Measurements from ENCODE around the gene ZNF568.

The ZNF568 gene

GRCh38 chr19:36915992-36916830 lies at the start of gene ZNF568, which contains the start of gene ZNF829:
Gene ZNF568, plus strand, starts transcription at chr19:36916332. Its CDS starts 6,439 bp downstream, at chr19:36922771.
Gene ZNF829, minus strand, starts transcription at chr19:36916291. Its CDS starts 1,124 bp downstream, at chr19:36915167.
- peak; percentile 91 for DNase-seq (ENCODE audit: low spot score)

- no peak for DNase-seq (ENCODE audit: low spot score)
These were observed 38.9 kb upstream of the ZNF568 start for GRCh38 chr19:36876993-36877938.

GRCh38 chr19:36891768-36892357 lies 24.3 kb upstream of the ZNF568 start:
- DNase-seq (ENCODE audit: low spot score), result no peak

- no peak for DNase-seq (ENCODE audit: low spot score)
These were observed 21.2 kb upstream of the ZNF568 start for GRCh38 chr19:36894849-36895383.

- no peak for DNase-seq (ENCODE audit: low spot score)
These were observed 17.7 kb upstream of the ZNF568 start for GRCh38 chr19:36898422-36898821.

GRCh38 chr19:36916991-36917390 lies 859 bp downstream of the ZNF568 start:
- DNase-seq (ENCODE audit: low spot score), result no peak

GRCh38 chr19:36918090-36918489 lies 2.0 kb downstream of the ZNF568 start:
- DNase-seq (ENCODE audit: low spot score), result no peak

GRCh38 chr19:36931684-36932083 lies 15.6 kb downstream of the ZNF568 start:
- DNase-seq (ENCODE audit: low spot score), result no peak

- DNase-seq (ENCODE audit: low spot score), result no peak
These were observed 23.0 kb downstream of the ZNF568 start for GRCh38 chr19:36939153-36939552.

- no peak for DNase-seq (ENCODE audit: low spot score)
These were observed 34.4 kb downstream of the ZNF568 start for GRCh38 chr19:36950335-36951119.

- no peak for DNase-seq (ENCODE audit: low spot score)
These were observed 46.2 kb downstream of the ZNF568 start for GRCh38 chr19:36962346-36962745.

- no peak for DNase-seq (ENCODE audit: low spot score)
These were observed 47.1 kb downstream of the ZNF568 start for GRCh38 chr19:36963280-36963679.

- no peak for DNase-seq (ENCODE audit: low spot score)
These were observed 56.4 kb downstream of the ZNF568 start for GRCh38 chr19:36972571-36972970.

GRCh38 chr19:36973021-36973843 lies 57.1 kb downstream of the ZNF568 start:
- DNase-seq (ENCODE audit: low spot score), result peak; percentile 46

- no peak for DNase-seq (ENCODE audit: low spot score)
These were observed 57.7 kb downstream of the ZNF568 start for GRCh38 chr19:36973844-36974195.

GRCh38 chr19:36986131-36986530 lies 70.0 kb downstream of the ZNF568 start:
- DNase-seq (ENCODE audit: low spot score), result no peak

- DNase-seq (ENCODE audit: low spot score), result no peak
These were observed 70.5 kb downstream of the ZNF568 start for GRCh38 chr19:36986601-36987000.

- DNase-seq (ENCODE audit: low spot score), result no peak
These were observed 71.0 kb downstream of the ZNF568 start for GRCh38 chr19:36987091-36987490.

GRCh38 chr19:36997152-36997842 lies 81.2 kb downstream of the ZNF568 start:
- DNase-seq (ENCODE audit: low spot score), result no peak

- DNase-seq (ENCODE audit: low spot score), result no peak
These were observed 81.7 kb downstream of the ZNF568 start for GRCh38 chr19:36997843-36998235.
